Spleen (tissue), 11 donors: ENCODE measurements around the gene PMIS2. TPM values are rescaled to one million over a fixed set of nuclear protein-coding genes. Genes with fewer than 3 reads are reported as not detected.

ENCODE experiments used
- DNase-seq: peaks from one replicate; pipeline ENCODE4 v3.0.0-alpha.2; 2020
- H3K27ac ChIP-seq, 8 donors: fragments of 200-600 bp; sonication (generic) in 7 of 8; 1 replicate in 4 of 8; 2 replicates in 4 of 8; pipeline versions ENCODE4 v1.5.0 to v1.8.0; 2016 to 2021; ENCODE audit warnings: inconsistent platforms in 4 of 8, mild to moderate bottlenecking in 4 of 8, moderate library complexity in 1 of 8
- H3K27me3 ChIP-seq, 7 donors: fragments of 200-600 bp; sonication (generic) in 6 of 7; replicated peaks in 1 of 7; 1 replicate in 4 of 7; 2 replicates in 3 of 7; pipeline versions ENCODE4 v1.5.0 to v1.8.0; 2016 to 2021; ENCODE audit warnings: inconsistent platforms in 3 of 7, mild to moderate bottlenecking in 1 of 7
- H3K36me3 ChIP-seq, 6 donors: fragments of 200-600 bp; sonication (generic) in 5 of 6; 1 replicate in 4 of 6; 2 replicates in 2 of 6; pipeline versions ENCODE4 v1.5.0 to v1.8.0; 2016 to 2021; ENCODE audit warnings: inconsistent platforms in 2 of 6
- H3K4me1 ChIP-seq, 6 donors: fragments of 200-600 bp; sonication (generic) in 5 of 6; 1 replicate in 3 of 6; 2 replicates in 3 of 6; pipeline versions ENCODE4 v1.5.0 to v1.8.0; 2016 to 2021; ENCODE audit warnings: inconsistent platforms in 3 of 6
- H3K4me3 ChIP-seq, 8 donors: fragments of 200-600 bp; sonication (generic) in 7 of 8; 1 replicate in 4 of 8; 2 replicates in 4 of 8; pipeline versions ENCODE4 v1.5.0 to v1.8.0; 2016 to 2021; ENCODE audit warnings: inconsistent platforms in 4 of 8, mild to moderate bottlenecking in 4 of 8, moderate library complexity in 2 of 8
- H3K9me3 ChIP-seq, 8 donors: fragments of 200-600 bp; sonication (generic) in 7 of 8; 1 replicate in 4 of 8; 2 replicates in 4 of 8; pipeline versions ENCODE4 v1.5.0 to v1.8.0; 2016 to 2021; ENCODE audit warnings: inconsistent platforms in 4 of 8
- CTCF ChIP-seq, 11 experiments: fragments of 200-600 bp in 7 of 11; fragments of 450-650 bp in 4 of 11; sonication (generic) in 4 of 11; IDR thresholded peaks in 8 of 11; conservative IDR thresholded peaks in 3 of 11; 1 replicate in 7 of 11; 2 replicates in 4 of 11; pipeline versions ENCODE4 v1.4.0 to v1.8.0; 2016 to 2021; ENCODE audit warnings: antibody characterized with exemption in 11 of 11, inconsistent platforms in 4 of 11, mild to moderate bottlenecking in 1 of 11
- POLR2A ChIP-seq, 3 donors: fragments of 450-650 bp; IDR thresholded peaks; one replicate each; pipeline ENCODE4 v1.5.1; 2017; ENCODE audit warnings: antibody characterized with exemption in 3 of 3, mild to moderate bottlenecking in 1 of 3
- POLR2AphosphoS5 ChIP-seq, 3 donors: sonication (generic); formaldehyde crosslinking; IDR thresholded peaks; one replicate each; pipeline ENCODE4 v1.5.1; 2017; ENCODE audit warnings: antibody characterized with exemption in 3 of 3
- WGBS, 5 donors: extraction: QIAGEN DNeasy Blood & Tissue Kit in 3 of 5; methylation state at CpG; one replicate each; pipeline versions ENCODE4 v1.1.5 to v1.1.7; 2013 to 2018; 5-methylcytosine and 5-hydroxymethylcytosine counted together
- intact Hi-C: fragments of 100-400 bp; cut with DNase I; formaldehyde crosslinking; loops from one replicate; pipeline ENCODE4 v1.15.0; 2023; ENCODE audit warnings: low total_unique reads
- polyA plus RNA-seq, 3 donors: library from polyadenylated mRNA; stranded (reverse); fragments of 200-250 nt; gene quantifications; one replicate each; pipeline ENCODE4 v1.2.1, GENCODE V29; 2013
- total RNA-seq, 7 donors: library from RNA; depleted of rRNA in 3 of 7; stranded (reverse); fragments of >200 nt in 3 of 7; fragmentation: NEBNext Ultra II Directional in 4 of 7; extraction: Animal tissue kit (Norgen Biotek cat#: 25700) in 4 of 7; gene quantifications; one replicate each; pipeline versions ENCODE4 v1.1.0 to v1.2.1, GENCODE V29; 2016 to 2021
- donor health status: healthy with polysubstance abuse.
- donor health status: DM: no; HTN: no; CAD: no; lungs with moderate emphysema.
- donor health status: DM: no; HTN: no; CAD: no.
- donor health status: Bipolar disorder and iron deficiency.
- donor health status: healthy.
- donor health status: DM: no; HTN: no; CAD: no.
- donor health status: DM: yes; HTN: yes; CAD: no.

Gene PMIS2
- total and polyA plus RNA-seq, 10 donors: not detected

DNA sequence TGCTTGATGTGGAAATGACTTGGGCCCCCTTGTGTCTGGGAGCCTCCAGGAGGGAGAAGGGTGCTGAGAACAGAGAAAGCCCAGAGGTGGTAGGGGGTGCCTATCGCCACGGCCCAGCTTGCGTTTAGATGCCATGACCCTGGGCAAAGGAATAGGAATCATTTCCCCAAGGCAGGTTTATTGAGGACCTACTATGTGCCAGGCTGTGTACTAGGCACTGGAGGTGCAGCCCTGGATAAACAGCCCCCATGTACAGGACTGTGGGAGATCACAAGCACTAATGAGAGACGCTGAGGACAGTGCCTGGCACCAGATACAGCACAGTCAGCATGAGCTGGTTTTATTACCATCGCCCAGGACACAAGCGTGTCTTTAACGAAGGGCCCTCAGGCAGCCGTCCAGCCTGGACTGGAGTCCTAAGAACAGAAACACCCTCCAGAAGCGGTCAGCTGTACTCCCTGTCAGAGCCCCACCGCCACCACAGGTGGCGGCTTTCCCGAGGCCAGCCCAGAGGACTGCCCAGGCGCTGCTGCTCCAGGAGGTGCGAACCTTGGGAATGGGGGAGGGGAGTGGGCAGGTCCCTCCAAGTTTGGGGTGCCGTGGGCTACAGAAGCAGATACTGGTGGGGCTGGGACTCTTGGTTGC lies 36.0 kb upstream of the PMIS2 start:
- WGBS, 5 donors: 87 to 95% (median 93%) methylated on average over 8 to 15 of the region's 15 CpGs
- Histone ChIP-seq H3K9me3 (no peaks in the 10 kb centered on the region), H3K27me3 (peaks cover 0 to under 1% (median 0%) of the 10 kb centered on the region in 7 donors), H3K4me3 (no peak overlapping the region), H3K4me1 (peaks cover 11 to 34% (median 20%) of the 10 kb centered on the region in 6 donors), H3K27ac (no peak overlapping the region), H3K36me3 (peaks cover 0 to 41% (median 2%) of the 10 kb centered on the region in 6 donors)
- TF ChIP-seq POLR2A (IDR thresholded peaks at IDR 0.05): no peak
- no peak for TF ChIP-seq CTCF (IDR thresholded peaks at IDR 0.05 in 8 of 11, conservative IDR thresholded peaks at IDR 0.05 in 3 of 11)
- no peak for TF ChIP-seq POLR2AphosphoS5 (IDR thresholded peaks at IDR 0.05)
- intact Hi-C loops: loop anchor here (10.0 kb wide), 1 partner anchor 165 kb away; the partner anchor contains the start of gene KMT2B
- DNase-seq: no peak

GRCh38 chr19:35551091-35551810 lies 34.7 kb upstream of the PMIS2 start:
- Histone ChIP-seq H3K27ac (no peak overlapping the region), H3K9me3 (no peaks in the 10 kb centered on the region), H3K4me3 (no peak overlapping the region), H3K4me1 (peaks cover 6 to 26% (median 11%) of the 10 kb centered on the region in 6 donors), H3K36me3 (peaks cover 0 to 41% (median 2%) of the 10 kb centered on the region in 6 donors), H3K27me3 (peaks cover 0 to 7% (median 0%) of the 10 kb centered on the region in 7 donors)
- TF ChIP-seq POLR2A (IDR thresholded peaks at IDR 0.05): no peak
- TF ChIP-seq POLR2AphosphoS5 (IDR thresholded peaks at IDR 0.05): no peak
- intact Hi-C loops: loop anchor here (10.0 kb wide), 1 partner anchor 164 kb away; the partner anchor contains the start of gene KMT2B
- DNase-seq: no peak
- 86 to 96% (median 91%) methylated on average over 21 of the region's 21 CpGs for WGBS, 5 donors

GRCh38 chr19:35552534-35553384 lies 33.2 kb upstream of the PMIS2 start:
- Histone ChIP-seq H3K9me3 (no peaks in the 10 kb centered on the region), H3K27ac (no peak overlapping the region), H3K4me3 (no peak overlapping the region), H3K4me1 (peaks cover 0 to 20% (median 3%) of the 10 kb centered on the region in 6 donors), H3K36me3 (peaks cover 0 to 28% (median 2%) of the 10 kb centered on the region in 6 donors), H3K27me3 (peaks cover 0 to 21% (median 5%) of the 10 kb centered on the region in 7 donors)
- intact Hi-C loops: loop anchor here (10.0 kb wide), 1 partner anchor 162 kb away; the partner anchor contains the start of gene KMT2B
- DNase-seq: no peak
- WGBS, 5 donors: 75 to 83% (median 79%) methylated on average over 13 of the region's 13 CpGs
- TF ChIP-seq CTCF (IDR thresholded peaks at IDR 0.05 in 8 of 11, conservative IDR thresholded peaks at IDR 0.05 in 3 of 11) (no peak), POLR2A (IDR thresholded peaks at IDR 0.05) (no peak), POLR2AphosphoS5 (IDR thresholded peaks at IDR 0.05) (no peak)

DNA sequence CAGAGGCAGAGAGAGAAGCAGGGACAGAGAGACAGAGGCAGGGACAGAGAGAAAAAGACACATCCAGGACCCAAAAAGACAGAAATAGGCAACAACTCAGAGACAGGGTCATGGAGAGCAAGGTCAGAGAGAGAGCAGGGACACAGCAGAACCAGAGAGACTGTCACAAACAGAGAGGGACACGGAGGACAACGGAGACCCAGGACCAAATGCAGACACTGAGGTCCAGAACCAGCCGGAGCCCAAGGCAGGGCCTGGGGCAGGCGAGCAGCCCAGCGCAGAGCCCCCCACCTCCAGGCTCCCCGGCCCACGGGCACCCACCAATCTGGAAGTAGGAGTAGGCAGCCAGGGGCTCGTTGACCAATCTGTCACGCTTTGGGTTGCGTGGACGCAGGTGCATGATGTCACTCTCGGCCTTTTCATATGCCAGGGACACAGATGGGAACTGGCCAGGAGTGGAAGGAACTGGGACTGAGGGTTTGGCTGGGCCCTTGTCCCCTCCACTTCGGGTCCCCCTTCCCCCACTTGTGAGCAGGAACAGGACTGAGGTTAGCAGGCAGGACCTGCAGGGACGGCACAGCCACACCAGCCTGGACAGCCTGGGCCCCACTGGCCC lies 32.5 kb upstream of the PMIS2 start:
- peaks cover 5 to 25% (median 10%) of the 10 kb centered on the region in 6 donors for H3K4me1 ChIP-seq
- no peak for DNase-seq
- no peak overlapping the region for H3K4me3 ChIP-seq
- H3K27ac ChIP-seq: no peak overlapping the region
- H3K27me3 ChIP-seq: peaks cover 0 to 28% (median 12%) of the 10 kb centered on the region in 7 donors
- 61 to 80% (median 75%) methylated on average over 9 to 14 of the region's 14 CpGs for WGBS, 5 donors
- intact Hi-C loops: loop anchor here (10.0 kb wide), 1 partner anchor 161 kb away; the partner anchor contains the start of gene KMT2B
- no peak for TF ChIP-seq POLR2A (IDR thresholded peaks at IDR 0.05)
- TF ChIP-seq CTCF (IDR thresholded peaks at IDR 0.05 in 8 of 11, conservative IDR thresholded peaks at IDR 0.05 in 3 of 11): no peak
- no peak for TF ChIP-seq POLR2AphosphoS5 (IDR thresholded peaks at IDR 0.05)
- H3K36me3 ChIP-seq: peaks cover 0 to 21% (median 2%) of the 10 kb centered on the region in 6 donors
- H3K9me3 ChIP-seq: no peaks in the 10 kb centered on the region
